HG03457 (cell line): Measurements from ENCODE around the gene POLR2B.
"Not testable (repeated sequence)": the region's sequence is repeated elsewhere in the genome, so short reads cannot be mapped to it uniquely, and the experiment has no call there.

ENCODE experiments used
- ATAC-seq: cut with Tn5 transposase; IDR thresholded peaks from one replicate; pipeline ENCODE4 v1.9.1; 2021; ENCODE audit warnings: moderate number of reproducible peaks; ENCODE audit not compliant: unreplicated experiment

The POLR2B gene

GRCh38 chr4:56978750-56979303 lies at the start of gene POLR2B:
Gene POLR2B (plus strand): TSS chr4:56978896. CDS start chr4:56978986, 90 bp downstream.
- ATAC-seq: peak; percentile 43

- no peak for ATAC-seq
These were observed 48.1 kb upstream of the POLR2B start for GRCh38 chr4:56930638-56931037.

GRCh38 chr4:56931924-56932323 lies 46.8 kb upstream of the POLR2B start:
- ATAC-seq: no peak

- ATAC-seq: no peak
These were observed 41.4 kb upstream of the POLR2B start for GRCh38 chr4:56937262-56937661.

- ATAC-seq: not testable (repeated sequence)
These were observed 38.9 kb upstream of the POLR2B start for GRCh38 chr4:56939826-56940225.

- ATAC-seq: no peak
These were observed 38.3 kb upstream of the POLR2B start for GRCh38 chr4:56940403-56940802.

- no peak for ATAC-seq
These were observed 37.7 kb upstream of the POLR2B start for GRCh38 chr4:56940971-56941370.

- ATAC-seq: no peak
These were observed 37.3 kb upstream of the POLR2B start for GRCh38 chr4:56941403-56941802.

GRCh38 chr4:56953680-56954520 lies 24.8 kb upstream of the POLR2B start:
- no peak for ATAC-seq

GRCh38 chr4:56958111-56958517 lies 20.6 kb upstream of the POLR2B start:
- no peak for ATAC-seq

- ATAC-seq: no peak
These were observed 19.6 kb upstream of the POLR2B start for GRCh38 chr4:56959100-56959499.

- no peak for ATAC-seq
These were observed 17.6 kb upstream of the POLR2B start for GRCh38 chr4:56961107-56961500.

- no peak for ATAC-seq
These were observed 7.3 kb upstream of the POLR2B start for GRCh38 chr4:56971383-56971782.

GRCh38 chr4:56972389-56972788 lies 6.3 kb upstream of the POLR2B start:
- no peak for ATAC-seq

- no peak for ATAC-seq
These were observed 5.9 kb upstream of the POLR2B start for GRCh38 chr4:56972809-56973208.

- ATAC-seq: no peak
These were observed 5.4 kb upstream of the POLR2B start for GRCh38 chr4:56973336-56973735.

- ATAC-seq: no peak
These were observed 2.3 kb upstream of the POLR2B start for GRCh38 chr4:56976283-56976836.

- peak; percentile 17 for ATAC-seq
These were observed 1.8 kb upstream of the POLR2B start for GRCh38 chr4:56976837-56977320.

- peak; percentile 79 for ATAC-seq
These were observed 1.2 kb upstream of the POLR2B start, which contains the start of gene NOA1 for GRCh38 chr4:56977321-56978012. Gene NOA1 (minus strand): TSS chr4:56977606. CDS start chr4:56977585, 21 bp downstream.

GRCh38 chr4:56979421-56980072 lies 851 bp downstream of the POLR2B start:
- ATAC-seq: no peak

- ATAC-seq: no peak
These were observed 3.1 kb downstream of the POLR2B start for GRCh38 chr4:56981795-56982201.
